HG03196 (cell line): Measurements from ENCODE around the gene PCBP3.
"Not testable (repeated sequence)": the region's sequence is repeated elsewhere in the genome, so short reads cannot be mapped to it uniquely, and the experiment has no call there.

Experiments
- ATAC-seq: cut with Tn5 transposase; IDR thresholded peaks from one replicate; pipeline ENCODE4 v1.9.1; 2021; ENCODE audit not compliant: unreplicated experiment

Gene PCBP3

GRCh38 chr21:45643021-45643980, at the start of gene PCBP3:
TSS of gene PCBP3 (plus strand) at chr21:45643725. CDS start at chr21:45850086, 206,361 bp downstream.
- peak; percentile 58 for ATAC-seq

GRCh38 chr21:45594721-45595489, 48.6 kb upstream of the PCBP3 start:
- ATAC-seq, result no peak

GRCh38 chr21:45595574-45596295, 47.8 kb upstream of the PCBP3 start:
- no peak for ATAC-seq

GRCh38 chr21:45596704-45597318, 46.7 kb upstream of the PCBP3 start:
- ATAC-seq, result no peak

- ATAC-seq, result no peak
Measured at GRCh38 chr21:45598109-45598508, 45.4 kb upstream of the PCBP3 start.

- no peak for ATAC-seq
Measured at GRCh38 chr21:45598666-45599065, 44.9 kb upstream of the PCBP3 start.

GRCh38 chr21:45599146-45599581, 44.4 kb upstream of the PCBP3 start:
- no peak for ATAC-seq

GRCh38 chr21:45600248-45600647, 43.3 kb upstream of the PCBP3 start:
- ATAC-seq, result no peak

- no peak for ATAC-seq
Measured at GRCh38 chr21:45601551-45601950, 42.0 kb upstream of the PCBP3 start.

- no peak for ATAC-seq
Measured at GRCh38 chr21:45602106-45602505, 41.4 kb upstream of the PCBP3 start.

GRCh38 chr21:45603481-45603880, 40.0 kb upstream of the PCBP3 start:
- no peak for ATAC-seq

- ATAC-seq, result not testable (repeated sequence)
Measured at GRCh38 chr21:45604681-45605080, 38.8 kb upstream of the PCBP3 start.

- ATAC-seq, result no peak
Measured at GRCh38 chr21:45607021-45607908, 36.3 kb upstream of the PCBP3 start.

- ATAC-seq, result no peak
Measured at GRCh38 chr21:45607909-45608295, 35.6 kb upstream of the PCBP3 start.

- ATAC-seq, result not testable (repeated sequence)
Measured at GRCh38 chr21:45608747-45609470, 34.6 kb upstream of the PCBP3 start.

- not testable (repeated sequence) for ATAC-seq
Measured at GRCh38 chr21:45609616-45610015, 33.9 kb upstream of the PCBP3 start.

GRCh38 chr21:45611296-45611695, 32.2 kb upstream of the PCBP3 start:
- ATAC-seq, result no peak

GRCh38 chr21:45611939-45612664, 31.4 kb upstream of the PCBP3 start:
- no peak for ATAC-seq
